ENCODE data around the gene FBRSL1.

FBRSL1 gene

DNA sequence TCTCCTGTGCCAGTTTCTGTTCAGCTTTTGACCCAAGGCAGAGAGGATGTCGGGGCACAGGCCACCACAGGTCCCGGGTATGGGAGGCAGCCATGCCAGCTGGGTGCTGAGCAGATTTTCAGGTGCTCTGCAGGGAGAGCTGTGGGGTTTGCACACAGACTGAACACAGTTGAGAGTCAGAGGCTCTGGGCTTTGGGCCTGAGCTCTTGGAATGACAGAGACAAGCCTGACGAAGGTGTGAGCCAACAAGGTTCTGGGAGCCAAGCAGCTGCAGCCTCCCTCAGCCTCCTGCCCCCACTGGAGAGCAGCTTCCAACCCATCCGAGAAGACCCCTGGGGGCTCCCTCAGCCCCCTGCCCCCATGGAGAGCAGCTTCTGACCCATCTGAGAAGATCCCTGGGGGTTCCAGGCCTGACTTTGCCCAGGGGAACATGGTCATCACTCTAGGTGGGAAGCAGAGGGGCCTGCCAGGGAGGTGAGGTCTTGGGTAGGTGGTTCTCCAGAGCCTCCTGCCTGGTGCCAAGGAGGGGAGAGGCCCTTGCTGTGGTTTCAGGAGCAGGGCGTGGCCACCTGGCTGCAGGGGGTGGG, 13.8 kb downstream of the FBRSL1 start:
- no peak for TF ChIP-seq ZNF565 (CRISPR knock-in tag; conservative IDR thresholded peaks at IDR 0.05; ENCODE audit: low read depth)
- ATAC-seq = no peak

DNA sequence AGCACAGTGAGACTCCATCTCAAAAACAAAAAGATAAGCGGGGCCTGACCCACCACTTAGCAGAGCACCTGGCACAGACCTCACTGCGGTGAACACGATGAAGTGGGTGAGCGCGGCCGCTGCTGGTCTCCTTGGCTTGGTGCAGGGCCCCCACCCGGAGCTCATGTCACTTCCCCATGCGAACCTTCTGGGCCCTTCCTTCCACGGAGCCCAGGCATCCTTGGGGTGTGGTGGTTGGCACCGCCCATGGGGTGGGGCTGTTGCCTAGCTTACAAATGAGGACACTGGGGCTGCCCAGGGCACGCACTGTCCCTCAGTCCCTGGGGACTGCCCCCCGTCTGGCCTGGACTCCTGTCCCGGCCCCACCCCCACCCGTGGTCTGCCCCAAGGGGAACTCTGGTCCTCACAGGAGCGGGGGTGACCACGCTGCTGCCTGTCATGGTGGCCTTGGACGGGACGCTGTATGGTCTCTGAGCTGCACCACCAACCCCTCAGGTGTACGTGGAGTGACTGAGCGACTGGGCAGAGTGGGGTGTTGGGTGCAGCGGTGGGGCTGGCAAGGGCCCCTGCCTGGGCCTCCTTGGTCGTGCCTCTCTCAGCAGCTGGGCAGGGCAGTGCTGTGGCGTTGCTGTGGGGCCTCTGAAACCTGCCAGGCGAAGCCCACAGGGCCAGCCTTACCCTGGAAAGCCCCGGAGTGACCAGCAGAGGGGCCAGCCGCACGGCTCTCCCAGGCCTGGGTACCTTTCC, 15.3 kb downstream of the FBRSL1 start:
- ATAC-seq = no peak

DNA sequence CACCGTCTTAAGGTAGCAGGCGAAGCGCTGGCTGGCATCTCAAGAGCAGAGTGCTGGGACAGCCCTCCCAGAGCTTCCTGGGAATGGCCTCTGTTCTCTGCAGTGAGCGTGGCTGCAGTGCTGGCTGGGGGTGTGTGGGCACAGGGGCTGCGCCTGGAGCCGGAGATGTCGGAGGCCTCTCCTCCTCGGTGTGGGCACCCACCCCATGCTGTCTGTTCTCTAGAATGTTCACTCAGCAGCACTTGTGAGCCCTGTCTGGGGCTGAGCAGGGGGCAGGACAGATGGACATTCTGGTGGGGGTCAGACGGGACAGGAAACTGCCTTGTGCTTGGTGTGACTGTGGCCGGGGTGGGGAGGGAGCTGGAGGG, 15.9 kb downstream of the FBRSL1 start:
- ATAC-seq = no peak

More for the DNA sequence above, 15.3 kb downstream of the FBRSL1 start:
- TF ChIP-seq, protein P1, sequence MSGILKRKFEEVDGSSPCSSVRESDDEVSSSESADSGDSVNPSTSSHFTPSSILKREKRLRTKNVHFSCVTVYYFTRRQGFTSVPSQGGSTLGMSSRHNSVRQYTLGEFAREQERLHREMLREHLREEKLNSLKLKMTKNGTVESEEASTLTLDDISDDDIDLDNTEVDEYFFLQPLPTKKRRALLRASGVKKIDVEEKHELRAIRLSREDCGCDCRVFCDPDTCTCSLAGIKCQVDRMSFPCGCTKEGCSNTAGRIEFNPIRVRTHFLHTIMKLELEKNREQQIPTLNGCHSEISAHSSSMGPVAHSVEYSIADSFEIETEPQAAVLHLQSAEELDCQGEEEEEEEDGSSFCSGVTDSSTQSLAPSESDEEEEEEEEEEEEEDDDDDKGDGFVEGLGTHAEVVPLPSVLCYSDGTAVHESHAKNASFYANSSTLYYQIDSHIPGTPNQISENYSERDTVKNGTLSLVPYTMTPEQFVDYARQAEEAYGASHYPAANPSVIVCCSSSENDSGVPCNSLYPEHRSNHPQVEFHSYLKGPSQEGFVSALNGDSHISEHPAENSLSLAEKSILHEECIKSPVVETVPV (CRISPR knock-in tag; IDR thresholded peaks at IDR 0.05) = no peak

DNA sequence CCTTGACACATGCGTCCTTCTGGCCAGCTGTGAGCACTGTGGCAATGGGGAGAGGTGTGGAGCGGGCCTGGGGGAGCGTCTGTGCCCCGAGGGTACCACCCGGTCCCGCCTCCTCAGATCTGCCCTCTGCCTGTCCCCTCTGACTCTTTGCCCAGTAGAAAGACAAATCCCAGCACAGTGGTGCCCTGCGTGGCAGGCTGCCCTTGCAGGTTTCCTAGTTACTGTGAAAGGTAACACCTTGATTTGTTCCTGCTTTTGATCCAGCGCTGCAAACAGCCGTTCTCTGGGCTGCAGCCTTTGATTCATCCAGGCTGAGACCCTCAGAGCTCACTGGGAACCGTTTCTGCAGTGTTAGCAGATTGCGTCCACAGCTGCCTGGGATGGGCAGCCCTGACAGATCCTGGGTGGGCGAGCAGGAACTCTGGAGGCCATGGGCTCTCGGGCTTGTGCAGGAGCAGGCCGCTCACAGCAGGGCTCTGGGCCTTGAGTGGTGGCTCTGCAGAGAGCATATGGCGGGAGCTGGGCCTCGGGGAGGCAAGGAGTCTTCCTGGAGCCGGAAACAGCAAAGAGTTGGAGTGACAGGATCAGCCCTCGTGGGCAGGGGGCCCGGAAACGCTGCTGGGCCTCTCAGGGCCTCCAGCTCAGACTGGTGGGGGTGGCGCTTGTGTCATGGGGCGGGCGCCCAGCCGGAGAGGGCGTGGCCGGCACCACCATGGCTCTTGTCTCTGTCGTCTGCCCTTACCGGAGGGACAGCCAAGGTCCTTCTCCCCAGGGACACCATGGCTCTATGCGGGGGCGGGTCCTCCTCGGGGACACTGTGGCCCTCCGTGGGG, 16.6 kb downstream of the FBRSL1 start:
- no peak for TF ChIP-seq OSR1 (CRISPR knock-in tag; IDR thresholded peaks at IDR 0.05)
- TF ChIP-seq ZFP3 (CRISPR knock-in tag; IDR thresholded peaks at IDR 0.05) = no peak
- no peak for TF ChIP-seq ZNF565 (CRISPR knock-in tag; conservative IDR thresholded peaks at IDR 0.05; ENCODE audit: low read depth)
- no peak for TF ChIP-seq ZC3H10 (CRISPR knock-in tag; IDR thresholded peaks at IDR 0.05)
- no peak for TF ChIP-seq SNAI2 (CRISPR knock-in tag; IDR thresholded peaks at IDR 0.05)
- TF ChIP-seq, protein P2, sequence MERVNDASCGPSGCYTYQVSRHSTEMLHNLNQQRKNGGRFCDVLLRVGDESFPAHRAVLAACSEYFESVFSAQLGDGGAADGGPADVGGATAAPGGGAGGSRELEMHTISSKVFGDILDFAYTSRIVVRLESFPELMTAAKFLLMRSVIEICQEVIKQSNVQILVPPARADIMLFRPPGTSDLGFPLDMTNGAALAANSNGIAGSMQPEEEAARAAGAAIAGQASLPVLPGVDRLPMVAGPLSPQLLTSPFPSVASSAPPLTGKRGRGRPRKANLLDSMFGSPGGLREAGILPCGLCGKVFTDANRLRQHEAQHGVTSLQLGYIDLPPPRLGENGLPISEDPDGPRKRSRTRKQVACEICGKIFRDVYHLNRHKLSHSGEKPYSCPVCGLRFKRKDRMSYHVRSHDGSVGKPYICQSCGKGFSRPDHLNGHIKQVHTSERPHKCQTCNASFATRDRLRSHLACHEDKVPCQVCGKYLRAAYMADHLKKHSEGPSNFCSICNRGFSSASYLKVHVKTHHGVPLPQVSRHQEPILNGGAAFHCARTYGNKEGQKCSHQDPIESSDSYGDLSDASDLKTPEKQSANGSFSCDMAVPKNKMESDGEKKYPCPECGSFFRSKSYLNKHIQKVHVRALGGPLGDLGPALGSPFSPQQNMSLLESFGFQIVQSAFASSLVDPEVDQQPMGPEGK (CRISPR knock-in tag; IDR thresholded peaks at IDR 0.05; ENCODE audit: borderline replicate concordance) = no peak
- TF ChIP-seq, protein P3, sequence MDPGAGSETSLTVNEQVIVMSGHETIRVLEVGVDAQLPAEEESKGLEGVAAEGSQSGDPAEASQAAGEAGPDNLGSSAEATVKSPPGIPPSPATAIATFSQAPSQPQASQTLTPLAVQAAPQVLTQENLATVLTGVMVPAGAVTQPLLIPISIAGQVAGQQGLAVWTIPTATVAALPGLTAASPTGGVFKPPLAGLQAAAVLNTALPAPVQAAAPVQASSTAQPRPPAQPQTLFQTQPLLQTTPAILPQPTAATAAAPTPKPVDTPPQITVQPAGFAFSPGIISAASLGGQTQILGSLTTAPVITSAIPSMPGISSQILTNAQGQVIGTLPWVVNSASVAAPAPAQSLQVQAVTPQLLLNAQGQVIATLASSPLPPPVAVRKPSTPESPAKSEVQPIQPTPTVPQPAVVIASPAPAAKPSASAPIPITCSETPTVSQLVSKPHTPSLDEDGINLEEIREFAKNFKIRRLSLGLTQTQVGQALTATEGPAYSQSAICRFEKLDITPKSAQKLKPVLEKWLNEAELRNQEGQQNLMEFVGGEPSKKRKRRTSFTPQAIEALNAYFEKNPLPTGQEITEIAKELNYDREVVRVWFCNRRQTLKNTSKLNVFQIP (CRISPR knock-in tag; IDR thresholded peaks at IDR 0.05; ENCODE audit: borderline replicate concordance, low read depth) = no peak
- TF ChIP-seq ESRRG (CRISPR knock-in tag; IDR thresholded peaks at IDR 0.05) = no peak
- TF ChIP-seq, protein P1 (CRISPR knock-in tag; IDR thresholded peaks at IDR 0.05) = no peak
- TF ChIP-seq, protein P4, sequence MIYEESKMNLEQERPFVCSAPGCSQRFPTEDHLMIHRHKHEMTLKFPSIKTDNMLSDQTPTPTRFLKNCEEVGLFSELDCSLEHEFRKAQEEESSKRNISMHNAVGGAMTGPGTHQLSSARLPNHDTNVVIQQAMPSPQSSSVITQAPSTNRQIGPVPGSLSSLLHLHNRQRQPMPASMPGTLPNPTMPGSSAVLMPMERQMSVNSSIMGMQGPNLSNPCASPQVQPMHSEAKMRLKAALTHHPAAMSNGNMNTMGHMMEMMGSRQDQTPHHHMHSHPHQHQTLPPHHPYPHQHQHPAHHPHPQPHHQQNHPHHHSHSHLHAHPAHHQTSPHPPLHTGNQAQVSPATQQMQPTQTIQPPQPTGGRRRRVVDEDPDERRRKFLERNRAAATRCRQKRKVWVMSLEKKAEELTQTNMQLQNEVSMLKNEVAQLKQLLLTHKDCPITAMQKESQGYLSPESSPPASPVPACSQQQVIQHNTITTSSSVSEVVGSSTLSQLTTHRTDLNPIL (CRISPR knock-in tag; IDR thresholded peaks at IDR 0.05; ENCODE audit: low read depth) = no peak
- TF ChIP-seq RARB (CRISPR knock-in tag; IDR thresholded peaks at IDR 0.05) = no peak
- TF ChIP-seq, protein P5, sequence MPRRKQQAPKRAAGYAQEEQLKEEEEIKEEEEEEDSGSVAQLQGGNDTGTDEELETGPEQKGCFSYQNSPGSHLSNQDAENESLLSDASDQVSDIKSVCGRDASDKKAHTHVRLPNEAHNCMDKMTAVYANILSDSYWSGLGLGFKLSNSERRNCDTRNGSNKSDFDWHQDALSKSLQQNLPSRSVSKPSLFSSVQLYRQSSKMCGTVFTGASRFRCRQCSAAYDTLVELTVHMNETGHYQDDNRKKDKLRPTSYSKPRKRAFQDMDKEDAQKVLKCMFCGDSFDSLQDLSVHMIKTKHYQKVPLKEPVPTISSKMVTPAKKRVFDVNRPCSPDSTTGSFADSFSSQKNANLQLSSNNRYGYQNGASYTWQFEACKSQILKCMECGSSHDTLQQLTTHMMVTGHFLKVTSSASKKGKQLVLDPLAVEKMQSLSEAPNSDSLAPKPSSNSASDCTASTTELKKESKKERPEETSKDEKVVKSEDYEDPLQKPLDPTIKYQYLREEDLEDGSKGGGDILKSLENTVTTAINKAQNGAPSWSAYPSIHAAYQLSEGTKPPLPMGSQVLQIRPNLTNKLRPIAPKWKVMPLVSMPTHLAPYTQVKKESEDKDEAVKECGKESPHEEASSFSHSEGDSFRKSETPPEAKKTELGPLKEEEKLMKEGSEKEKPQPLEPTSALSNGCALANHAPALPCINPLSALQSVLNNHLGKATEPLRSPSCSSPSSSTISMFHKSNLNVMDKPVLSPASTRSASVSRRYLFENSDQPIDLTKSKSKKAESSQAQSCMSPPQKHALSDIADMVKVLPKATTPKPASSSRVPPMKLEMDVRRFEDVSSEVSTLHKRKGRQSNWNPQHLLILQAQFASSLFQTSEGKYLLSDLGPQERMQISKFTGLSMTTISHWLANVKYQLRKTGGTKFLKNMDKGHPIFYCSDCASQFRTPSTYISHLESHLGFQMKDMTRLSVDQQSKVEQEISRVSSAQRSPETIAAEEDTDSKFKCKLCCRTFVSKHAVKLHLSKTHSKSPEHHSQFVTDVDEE (CRISPR knock-in tag; IDR thresholded peaks at IDR 0.05) = no peak
- TF ChIP-seq TCF4 (CRISPR knock-in tag; IDR thresholded peaks at IDR 0.05; ENCODE audit: borderline replicate concordance) = no peak
- no peak for TF ChIP-seq ISL1 (CRISPR knock-in tag; IDR thresholded peaks at IDR 0.05)
- ATAC-seq = no peak

More for the DNA sequence above, 15.9 kb downstream of the FBRSL1 start:
- no peak for TF ChIP-seq ZNF8 (CRISPR knock-in tag; IDR thresholded peaks at IDR 0.05)
- no peak for TF ChIP-seq ARNTL (CRISPR knock-in tag; IDR thresholded peaks at IDR 0.05; ENCODE audit: borderline replicate concordance, low read depth)
